Measurements from ENCODE around the gene CFTR. TPM values are rescaled to one million over a fixed set of nuclear protein-coding genes. Genes with fewer than 3 reads are reported as not detected.

Gene CFTR
- total and polyA plus RNA-seq, 2 of the 4 experiments (the other 2 are of a cell fraction): 0.18 to 0.21 TPM

DNA sequence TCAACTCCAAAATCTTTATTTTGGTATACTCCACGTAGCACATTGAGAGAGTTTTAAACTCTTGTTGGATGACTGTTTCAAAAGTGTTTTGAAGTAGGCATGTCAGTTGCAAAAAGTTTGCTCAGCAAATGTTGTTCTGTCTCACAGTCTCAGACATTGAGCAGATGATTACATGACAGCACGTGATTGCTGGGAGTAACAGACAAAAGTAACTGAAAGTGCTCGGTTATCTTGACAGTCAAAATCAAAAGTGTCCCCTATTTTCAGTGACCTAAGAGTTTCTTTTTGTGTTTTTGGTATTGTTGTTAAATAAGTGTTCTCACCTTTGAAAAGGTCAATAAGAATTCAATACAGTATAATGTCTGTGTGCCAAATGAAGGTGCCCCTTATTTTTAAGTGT, 84.3 kb downstream of the CFTR start:
- no peak overlapping the region for H4K91ac ChIP-seq (ENCODE audit: insufficient read depth, low read depth, low read length)
- no peak overlapping the region for H4K5ac ChIP-seq (ENCODE audit: low read depth, low read length)
- no peak overlapping the region for H3K14ac ChIP-seq (replicated peaks; ENCODE audit: low read depth, low read length)
- H3K9ac ChIP-seq (ENCODE audit: low read depth, low read length): no peak overlapping the region
- H2BK15ac ChIP-seq (ENCODE audit: low read depth, low read length): no peak overlapping the region
- H3K56ac ChIP-seq (ENCODE audit: extremely low read depth, insufficient read depth, low read length): no peak overlapping the region
- no peak overlapping the region for H2BK5ac ChIP-seq (ENCODE audit: low read depth, low read length, poor library complexity, severe bottlenecking)
- no peak overlapping the region for H2AFZ ChIP-seq (replicated peaks; ENCODE audit: low read length, poor library complexity)
- no peak overlapping the region for H3K18ac ChIP-seq (ENCODE audit: low read depth, low read length)
- intact Hi-C loops (cut with micrococcal nuclease): no loop called here
- no peaks in the 10 kb centered on the region for H3K9me3 ChIP-seq (ENCODE audit: control insufficient read depth, insufficient read depth, low read length)
- BruUV-seq (replicated peaks): no TSS peak
- TF ChIP-seq CTCF (conservative IDR thresholded peaks at IDR 0.05; ENCODE audit: low read depth, low read length): no peak
- TF ChIP-seq, protein P1, sequence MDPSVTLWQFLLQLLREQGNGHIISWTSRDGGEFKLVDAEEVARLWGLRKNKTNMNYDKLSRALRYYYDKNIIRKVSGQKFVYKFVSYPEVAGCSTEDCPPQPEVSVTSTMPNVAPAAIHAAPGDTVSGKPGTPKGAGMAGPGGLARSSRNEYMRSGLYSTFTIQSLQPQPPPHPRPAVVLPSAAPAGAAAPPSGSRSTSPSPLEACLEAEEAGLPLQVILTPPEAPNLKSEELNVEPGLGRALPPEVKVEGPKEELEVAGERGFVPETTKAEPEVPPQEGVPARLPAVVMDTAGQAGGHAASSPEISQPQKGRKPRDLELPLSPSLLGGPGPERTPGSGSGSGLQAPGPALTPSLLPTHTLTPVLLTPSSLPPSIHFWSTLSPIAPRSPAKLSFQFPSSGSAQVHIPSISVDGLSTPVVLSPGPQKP (IDR thresholded peaks at IDR 0.05; ENCODE audit: borderline replicate concordance, low read depth, low read length): no peak
- TF ChIP-seq NFE2L2 (IDR thresholded peaks at IDR 0.05; ENCODE audit: low read depth, low read length): no peak
- no peak for TF ChIP-seq FOS (IDR thresholded peaks at IDR 0.05; ENCODE audit: low read depth, low read length)
- no peak for TF ChIP-seq POLR2A (IDR thresholded peaks at IDR 0.05; ENCODE audit: low read depth, low read length)
- H4K20me1 ChIP-seq (ENCODE audit: insufficient read depth, low read length): no peaks in the 10 kb centered on the region
- no peaks in the 10 kb centered on the region for H3K27me3 ChIP-seq (ENCODE audit: control insufficient read depth, insufficient read depth, low read length)
- no peak for DNase-seq
- no peak overlapping the region for H2AK9ac ChIP-seq (replicated peaks; ENCODE audit: low read depth, low read length, poor library complexity)
- H3K4me1 ChIP-seq (ENCODE audit: control insufficient read depth, insufficient read depth, low read length): no peaks in the 10 kb centered on the region
- no peaks in the 10 kb centered on the region for H3K36me3 ChIP-seq (ENCODE audit: control insufficient read depth, insufficient read depth, low read length)
- no CpG with 5 or more reads among the region's 3 CpGs for WGBS, 2 experiments (ENCODE audit: extremely low coverage in 2 of 2, insufficient read length in 1 of 2)
- no peak overlapping the region for H2BK20ac ChIP-seq (ENCODE audit: low read depth, low read length)
- H3K4me2 ChIP-seq (ENCODE audit: low read depth, low read length): no peak overlapping the region
- H3K79me1 ChIP-seq (ENCODE audit: low read depth in 1 of 2, low read length in 2 of 2): no peaks in the 10 kb centered on the region
- no peak overlapping the region for H3K23ac ChIP-seq (ENCODE audit: low read depth, low read length)
- no peak overlapping the region for H4K8ac ChIP-seq (ENCODE audit: low read depth in 2 of 2, low read length in 2 of 2)
- no peak overlapping the region for H2BK120ac ChIP-seq (ENCODE audit: low read depth, low read length)
- dilution Hi-C loops (cut with HindIII; ENCODE audit: low sequenced_read_pairs, unreplicated experiment): no loop called here
- in situ Hi-C loops (cut with MboI; ENCODE audit: low sequenced_read_pairs): no loop called here
- no peak overlapping the region for H3K4ac ChIP-seq (ENCODE audit: low read depth, low read length)
- H3K4me3 ChIP-seq (ENCODE audit: insufficient read depth, low read depth, low read length): no peak overlapping the region
- no peak overlapping the region for H2AK5ac ChIP-seq (ENCODE audit: low read depth, low read length)
- POLR2A ChIA-PET (ENCODE audit: unreplicated experiment): no interaction called here
- CTCF ChIA-PET: no interaction called here
- no peaks in the 10 kb centered on the region for H3K9me1 ChIP-seq (ENCODE audit: insufficient read depth, low read length)
- ATAC-seq (ENCODE audit: low read depth): no peak
- H3K27ac ChIP-seq (ENCODE audit: insufficient read depth, low read length): no peak overlapping the region
